ENCODE measurements around the gene TSHR.
"Not testable (repeated sequence)": the region's sequence is repeated elsewhere in the genome, so short reads cannot be mapped to it uniquely, and the experiment has no call there.

Gene TSHR

DNA sequence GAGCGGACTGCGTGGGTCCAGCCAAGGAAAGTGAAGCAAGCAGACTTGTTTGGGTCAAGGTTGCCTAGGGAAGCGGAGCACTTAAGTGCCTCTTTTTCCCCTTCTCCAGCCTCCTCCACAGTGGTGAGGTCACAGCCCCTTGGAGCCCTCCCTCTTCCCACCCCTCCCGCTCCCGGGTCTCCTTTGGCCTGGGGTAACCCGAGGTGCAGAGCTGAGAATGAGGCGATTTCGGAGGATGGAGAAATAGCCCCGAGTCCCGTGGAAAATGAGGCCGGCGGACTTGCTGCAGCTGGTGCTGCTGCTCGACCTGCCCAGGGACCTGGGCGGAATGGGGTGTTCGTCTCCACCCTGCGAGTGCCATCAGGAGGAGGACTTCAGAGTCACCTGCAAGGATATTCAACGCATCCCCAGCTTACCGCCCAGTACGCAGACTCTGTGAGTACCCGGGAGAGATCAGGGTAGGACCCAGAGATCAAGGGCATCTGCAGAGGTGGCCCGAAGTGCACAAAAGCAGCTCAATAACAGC is at the start of gene TSHR:
Gene TSHR, plus strand, starts transcription at position 206 of the 526 bp plus-strand sequence. Its CDS starts 60 bp downstream, at position 266.
- DNase-seq (ENCODE audit: low read depth): no peak

GRCh38 chr14:80906336-80906735 is 49.1 kb upstream of the TSHR start:
- no peak for DNase-seq (ENCODE audit: low read depth)

DNA sequence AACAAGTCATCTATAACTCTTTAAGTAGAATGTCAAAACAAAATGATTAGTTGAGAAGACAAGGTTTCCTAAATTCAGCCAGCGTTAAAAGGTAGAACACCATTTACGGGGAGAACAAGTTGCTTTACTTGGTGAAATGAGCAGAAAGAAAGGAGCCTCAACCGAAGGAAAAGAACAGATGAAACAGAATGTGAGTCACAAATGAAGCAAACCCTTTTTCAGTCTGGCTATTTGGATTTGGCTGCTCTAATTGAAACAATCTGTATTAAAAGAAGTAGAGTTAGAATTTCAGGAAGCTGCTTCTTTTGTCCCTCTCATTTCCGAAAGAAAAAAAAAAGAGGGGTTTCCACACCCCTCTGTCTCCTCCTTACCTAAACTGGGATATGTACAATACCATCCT is 48.5 kb upstream of the TSHR start:
- DNase-seq (ENCODE audit: low read depth): no peak

DNA sequence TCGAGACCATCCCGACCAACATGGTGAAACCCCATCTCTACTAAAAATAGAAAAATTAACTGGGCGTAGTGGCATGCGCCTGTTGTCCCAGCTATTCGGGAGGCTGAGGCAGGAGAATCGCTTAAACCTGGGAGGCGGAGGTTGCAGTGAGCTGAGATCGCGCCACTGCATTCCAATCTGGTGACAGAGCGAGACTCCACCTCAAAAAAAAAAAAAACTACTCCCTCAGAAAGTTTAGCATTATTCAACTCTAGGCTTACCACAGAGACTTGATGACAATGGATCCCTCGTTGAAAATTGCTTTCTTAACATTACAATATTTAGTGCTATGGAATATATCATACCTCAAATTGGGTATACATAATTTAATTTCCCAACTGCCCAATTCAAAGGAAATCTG is 43.4 kb upstream of the TSHR start:
- DNase-seq (ENCODE audit: low read depth): not testable (repeated sequence)

- DNase-seq (ENCODE audit: low read depth): no peak
Measured at GRCh38 chr14:80919622-80920021, 35.8 kb upstream of the TSHR start.

DNA sequence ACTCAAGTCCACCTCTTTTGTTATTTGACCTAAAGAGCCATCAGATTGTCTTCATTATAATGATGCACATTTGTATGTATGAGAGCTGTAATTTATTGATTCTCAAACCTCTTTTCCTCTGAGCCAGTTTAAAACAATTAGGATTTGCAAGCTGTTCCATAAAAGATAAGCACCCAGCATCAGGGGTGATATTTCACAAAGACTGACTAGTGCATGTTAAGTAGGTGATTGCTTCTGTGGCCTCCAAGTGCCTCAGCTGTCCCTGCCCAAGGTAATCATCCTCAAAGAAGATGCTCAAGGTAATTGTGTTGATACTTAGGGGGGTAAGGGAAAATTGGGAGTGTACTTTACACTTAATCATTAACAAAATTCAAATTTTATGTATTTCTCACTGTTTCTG is 32.1 kb upstream of the TSHR start:
- DNase-seq (ENCODE audit: low read depth): no peak

DNA sequence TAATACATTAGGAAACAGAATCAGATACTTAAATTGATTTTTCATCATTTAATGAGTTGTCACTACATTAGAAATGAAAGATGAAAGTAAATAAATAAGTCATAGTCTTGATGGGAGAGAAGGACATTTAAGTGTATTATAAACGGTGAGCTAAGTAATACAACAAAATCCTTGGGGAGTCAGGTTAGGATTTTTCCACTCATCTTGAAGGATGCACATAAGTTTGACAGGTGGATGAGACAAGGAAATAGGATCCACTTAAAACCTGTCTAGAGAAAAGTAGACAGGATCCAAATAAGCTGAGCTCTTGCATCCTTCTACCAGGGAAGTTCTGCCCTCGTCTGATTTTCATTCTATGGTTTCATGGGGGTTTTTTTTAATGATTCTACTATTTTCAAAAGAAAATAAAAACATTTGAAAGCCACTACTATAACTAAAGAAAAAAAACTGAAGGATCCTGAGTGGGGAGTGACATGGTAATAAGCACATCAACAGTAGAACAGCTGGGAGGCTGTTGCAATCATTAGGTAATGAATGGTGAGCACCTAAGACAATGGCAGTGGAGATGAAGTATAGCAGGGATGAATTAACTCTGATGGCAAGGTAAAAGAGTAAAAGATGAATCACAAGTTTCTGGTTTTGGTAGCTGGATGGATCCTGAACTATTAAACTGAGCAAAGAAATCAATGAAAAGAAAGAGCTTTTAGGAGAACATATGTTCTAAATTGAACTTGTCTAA is 30.9 kb upstream of the TSHR start:
- no peak for DNase-seq (ENCODE audit: low read depth)

DNA sequence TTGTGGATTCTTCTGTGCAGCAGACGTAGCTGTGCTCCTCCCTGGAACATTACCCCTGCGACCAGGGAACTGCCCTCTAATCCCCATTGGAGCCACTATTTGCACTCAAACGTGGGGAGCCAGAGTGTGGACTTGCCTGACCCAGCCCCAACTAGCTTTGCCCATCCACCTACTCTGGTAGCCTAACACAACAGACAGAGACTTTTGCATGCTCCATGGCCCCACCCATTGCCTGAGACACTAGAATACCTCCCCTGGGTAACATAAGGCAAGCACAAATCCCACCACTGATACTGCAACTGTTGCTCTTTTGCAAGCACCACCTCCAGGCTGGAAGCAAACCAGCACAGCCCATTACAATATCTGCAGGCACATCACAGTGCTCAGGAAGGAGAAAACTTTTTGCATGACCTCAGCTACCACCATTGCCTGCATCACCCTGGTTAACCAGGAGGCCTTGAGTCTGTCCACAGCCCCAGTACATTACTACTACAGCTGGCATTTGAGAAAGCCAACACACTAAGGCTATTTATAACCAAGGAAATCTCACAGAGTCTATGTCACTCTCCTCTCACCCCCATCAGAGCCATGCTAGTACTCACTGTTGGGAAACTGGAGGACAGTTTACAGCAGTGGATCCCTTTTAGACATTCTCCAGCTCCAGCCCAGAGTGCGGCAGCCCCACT is 28.9 kb upstream of the TSHR start:
- DNase-seq (ENCODE audit: low read depth): no peak

DNA sequence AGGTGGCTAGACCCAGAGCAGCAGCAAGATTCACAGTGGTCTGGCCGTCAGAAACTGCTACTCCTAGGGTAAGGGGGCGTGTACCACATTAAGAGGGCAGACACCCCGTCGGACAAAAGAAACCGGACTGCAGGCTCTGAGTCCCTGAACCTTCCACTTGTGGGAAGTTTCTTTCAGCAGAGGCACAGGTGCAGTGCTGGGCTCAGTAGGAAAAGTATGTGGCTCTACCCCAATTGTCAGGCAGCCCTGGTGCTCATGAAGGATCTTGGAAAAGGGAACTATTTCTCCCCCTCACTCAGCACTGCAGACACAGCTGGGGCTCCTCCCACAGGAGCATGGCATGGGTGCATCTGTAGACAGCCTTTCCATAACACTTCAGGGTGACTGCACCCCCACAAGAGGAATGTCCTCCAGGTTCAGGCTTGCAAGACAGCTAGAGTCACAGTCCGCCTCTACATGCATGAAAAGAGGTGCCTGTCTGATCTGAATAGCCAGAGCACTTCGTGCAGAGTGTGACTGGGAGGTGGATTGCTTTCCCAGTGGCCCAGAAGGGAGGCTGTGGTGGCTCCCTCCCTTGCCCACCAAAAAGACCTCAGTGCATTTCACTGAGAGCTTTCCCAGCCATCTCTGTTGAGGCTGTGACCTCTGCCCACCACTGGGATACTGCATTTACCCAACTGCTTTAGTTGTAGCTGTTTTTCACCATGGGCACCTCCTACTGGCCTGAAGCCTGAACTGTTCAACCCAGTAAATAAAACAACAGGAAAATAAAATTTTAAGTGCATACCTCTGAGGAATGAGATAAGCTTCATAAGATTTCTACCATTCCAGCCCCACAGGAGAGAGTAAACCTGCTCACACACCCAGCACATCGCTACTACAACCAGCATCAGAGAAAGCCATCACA is 28.1 kb upstream of the TSHR start:
- DNase-seq (ENCODE audit: low read depth): no peak

DNA sequence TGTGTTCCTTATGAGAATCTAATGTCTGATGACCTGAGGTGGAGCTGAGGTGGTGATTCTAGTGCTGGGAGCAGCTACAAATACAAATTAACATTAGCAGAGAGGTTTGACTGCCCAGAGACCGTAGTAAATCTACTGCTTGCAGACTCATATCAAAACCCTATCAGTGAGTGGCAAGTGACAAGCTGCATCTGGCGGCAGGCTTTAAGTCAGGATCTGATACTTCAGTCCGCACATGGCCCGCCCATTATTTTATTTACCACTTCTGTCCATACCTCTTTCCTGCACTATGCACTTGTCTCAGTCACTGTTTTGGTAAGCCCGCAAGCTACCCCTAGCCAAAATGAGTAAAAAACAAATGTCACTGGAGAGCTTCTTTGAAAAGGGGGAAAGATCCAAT is 25.3 kb upstream of the TSHR start:
- no peak for DNase-seq (ENCODE audit: low read depth)

- DNase-seq (ENCODE audit: low read depth): peak; percentile 22
Measured at GRCh38 chr14:80930836-80931389, 24.5 kb upstream of the TSHR start.

GRCh38 chr14:80933282-80933681 is 22.1 kb upstream of the TSHR start:
- DNase-seq (ENCODE audit: low read depth): no peak

GRCh38 chr14:80933686-80934085 is 21.7 kb upstream of the TSHR start:
- DNase-seq (ENCODE audit: low read depth): no peak

DNA sequence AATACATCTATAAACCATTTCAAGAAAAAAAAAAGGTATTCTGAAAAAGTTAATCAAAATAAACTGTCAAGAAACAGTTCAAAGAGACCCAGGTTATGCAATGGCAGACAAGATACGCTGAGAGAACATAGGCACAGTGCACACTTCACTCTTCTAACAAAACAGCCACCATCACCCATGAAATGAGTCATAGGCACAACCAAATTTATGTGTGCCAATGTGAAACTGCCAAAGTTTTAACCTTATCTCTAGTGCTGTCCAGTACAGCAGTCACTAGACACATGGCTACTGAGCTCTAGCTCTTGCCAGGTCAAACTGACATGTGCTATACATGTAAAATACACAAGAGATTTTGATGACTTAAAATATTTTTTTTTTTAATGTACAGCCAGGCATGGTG is 15.3 kb upstream of the TSHR start:
- no peak for DNase-seq (ENCODE audit: low read depth)

DNA sequence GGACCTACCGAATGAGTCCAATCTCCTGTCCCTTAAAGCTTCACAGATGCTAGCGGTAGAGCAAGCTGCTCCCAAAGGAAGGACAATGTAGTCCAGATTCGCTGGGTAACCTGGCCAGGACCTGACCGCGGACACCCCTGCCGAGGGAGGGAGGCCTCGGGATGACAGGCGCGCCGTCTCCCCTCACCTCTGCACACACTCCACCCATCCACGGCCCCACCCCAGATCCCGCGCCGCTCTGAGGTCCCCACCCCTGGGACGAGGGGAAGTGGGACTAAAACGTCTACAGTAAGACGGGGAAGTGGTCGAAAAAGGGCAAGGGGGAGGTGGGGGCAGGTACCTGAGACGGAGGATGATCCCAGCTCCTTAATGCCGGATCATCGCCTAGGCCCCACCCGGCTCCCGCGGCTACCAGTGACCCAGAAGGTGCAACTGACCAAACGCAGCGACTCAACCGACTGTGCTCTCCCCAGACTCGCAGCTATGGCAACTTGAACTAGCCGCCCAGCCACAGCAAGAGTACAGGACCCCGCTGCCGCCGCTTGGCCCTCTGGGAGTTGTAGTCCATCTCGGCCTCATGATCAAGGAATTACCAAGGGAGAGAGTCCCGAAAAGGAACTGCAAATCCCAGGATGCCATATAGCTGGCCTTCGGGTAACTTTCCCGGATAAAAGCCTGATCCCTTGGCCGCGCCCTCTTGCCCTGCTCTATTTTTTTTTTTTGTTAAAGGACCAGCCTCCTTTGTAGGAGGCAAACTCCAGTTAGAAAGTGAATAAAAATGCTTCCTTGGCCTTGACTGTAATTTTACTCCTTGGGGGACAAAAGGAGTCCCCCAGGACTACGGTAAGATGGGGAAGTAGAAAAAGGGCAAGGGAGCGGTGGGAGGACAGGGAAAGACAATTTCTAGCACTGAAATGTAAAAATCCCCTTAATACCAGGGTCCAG is 13.9 kb upstream of the TSHR start, which contains the start of gene CEP128:
Gene CEP128, minus strand, starts transcription at position 498 of the 945 bp plus-strand sequence.
- DNase-seq (ENCODE audit: low read depth): peak; percentile 73

- no peak for DNase-seq (ENCODE audit: low read depth)
Measured at GRCh38 chr14:80942191-80942600, 13.2 kb upstream of the TSHR start.

GRCh38 chr14:80944861-80945617 is 10.4 kb upstream of the TSHR start:
- DNase-seq (ENCODE audit: low read depth): no peak

DNA sequence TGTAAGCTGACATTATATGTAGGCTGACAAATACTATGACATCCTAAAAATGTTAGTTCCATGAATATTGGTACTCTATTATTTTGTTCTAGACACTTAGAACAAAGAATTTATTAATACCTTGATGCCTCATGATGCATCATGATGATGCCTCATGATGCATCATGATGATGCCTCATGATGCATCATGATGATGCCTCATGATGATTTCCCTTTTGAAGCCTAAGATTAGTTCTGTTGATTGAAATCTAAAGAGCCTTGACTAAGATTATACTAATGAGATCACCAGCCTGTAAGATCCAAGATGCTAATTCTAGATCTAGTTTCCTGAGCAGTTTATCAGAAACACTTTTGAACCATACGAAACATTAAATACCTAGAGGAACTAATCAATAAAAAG is 9.2 kb upstream of the TSHR start:
- no peak for DNase-seq (ENCODE audit: low read depth)

- no peak for DNase-seq (ENCODE audit: low read depth)
Measured at GRCh38 chr14:80946797-80947196, 8.6 kb upstream of the TSHR start.

DNA sequence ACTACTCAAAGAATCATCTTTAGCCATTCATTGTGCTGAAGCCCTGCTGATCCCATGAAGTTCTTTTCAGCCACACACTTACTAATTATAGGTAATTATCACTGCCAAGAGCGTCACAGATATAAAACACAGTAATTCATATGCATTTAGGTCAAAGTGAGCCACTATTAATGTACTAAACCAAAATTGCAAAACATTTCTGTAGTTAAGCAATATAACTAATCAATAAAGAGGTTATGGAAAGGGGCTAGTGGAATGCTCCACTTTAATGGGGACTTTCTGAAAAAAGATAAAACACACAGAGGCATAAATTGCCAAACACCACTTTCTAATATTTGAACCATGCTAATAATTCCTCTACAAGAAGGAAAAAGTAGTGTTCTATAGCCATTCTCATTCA is 7.1 kb upstream of the TSHR start:
- DNase-seq (ENCODE audit: low read depth): no peak

All from activated T-helper 1 cell treated with Interleukin-2 at 50 U/mL for 16 hours (primary cell).